MV-4-11 (cell line): Measurements from ENCODE around the gene WWOX.
"Not testable (repeated sequence)": the region's sequence is repeated elsewhere in the genome, so short reads cannot be mapped to it uniquely, and the experiment has no call there.

Experiments
- DNase-seq: peaks from one replicate; lab custom pipeline; 2025; lab: John Stamatoyannopoulos, UW

The WWOX gene

GRCh38 chr16:79026117-79026516, 926.7 kb downstream of the WWOX start:
- no peak for DNase-seq

- DNase-seq: no peak
Observed at GRCh38 chr16:79036541-79036940, 937.1 kb downstream of the WWOX start.

- DNase-seq: no peak
Observed at GRCh38 chr16:79037521-79038373, 938.3 kb downstream of the WWOX start.

GRCh38 chr16:79041206-79041605, 941.8 kb downstream of the WWOX start:
- no peak for DNase-seq

GRCh38 chr16:79042141-79042540, 942.7 kb downstream of the WWOX start:
- DNase-seq: no peak

- DNase-seq: no peak
Observed at GRCh38 chr16:79042886-79043285, 943.4 kb downstream of the WWOX start.

GRCh38 chr16:79045191-79045590, 945.7 kb downstream of the WWOX start:
- DNase-seq: no peak

GRCh38 chr16:79047337-79047736, 947.9 kb downstream of the WWOX start:
- no peak for DNase-seq

GRCh38 chr16:79049040-79049439, 949.6 kb downstream of the WWOX start:
- no peak for DNase-seq

GRCh38 chr16:79050063-79050462, 950.6 kb downstream of the WWOX start:
- DNase-seq: no peak

- DNase-seq: no peak
Observed at GRCh38 chr16:79051313-79051712, 951.9 kb downstream of the WWOX start.

GRCh38 chr16:79052198-79052597, 952.7 kb downstream of the WWOX start:
- not testable (repeated sequence) for DNase-seq

- DNase-seq: no peak
Observed at GRCh38 chr16:79053577-79053976, 954.1 kb downstream of the WWOX start.

GRCh38 chr16:79054211-79054984, 954.9 kb downstream of the WWOX start:
- DNase-seq: no peak

- no peak for DNase-seq
Observed at GRCh38 chr16:79055251-79055970, 956.0 kb downstream of the WWOX start.

- DNase-seq: no peak
Observed at GRCh38 chr16:79061181-79061580, 961.7 kb downstream of the WWOX start.

- no peak for DNase-seq
Observed at GRCh38 chr16:79062336-79062735, 962.9 kb downstream of the WWOX start.

- DNase-seq: no peak
Observed at GRCh38 chr16:79062821-79063220, 963.4 kb downstream of the WWOX start.

GRCh38 chr16:79064256-79064972, 965.0 kb downstream of the WWOX start:
- no peak for DNase-seq

- no peak for DNase-seq
Observed at GRCh38 chr16:79066561-79066960, 967.1 kb downstream of the WWOX start.

- no peak for DNase-seq
Observed at GRCh38 chr16:79067600-79067999, 968.1 kb downstream of the WWOX start.

- no peak for DNase-seq
Observed at GRCh38 chr16:79069121-79069520, 969.7 kb downstream of the WWOX start.
